GM21423 (cell line): ENCODE data around the gene CRY1.
"Not testable (repeated sequence)": the region's sequence is repeated elsewhere in the genome, so short reads cannot be mapped to it uniquely, and the experiment has no call there.

Source experiments
- ATAC-seq: cut with Tn5 transposase; IDR thresholded peaks from one replicate; pipeline ENCODE4 v1.9.1; 2021; ENCODE audit warnings: mild to moderate bottlenecking, moderate library complexity; ENCODE audit not compliant: unreplicated experiment

The CRY1 gene

DNA sequence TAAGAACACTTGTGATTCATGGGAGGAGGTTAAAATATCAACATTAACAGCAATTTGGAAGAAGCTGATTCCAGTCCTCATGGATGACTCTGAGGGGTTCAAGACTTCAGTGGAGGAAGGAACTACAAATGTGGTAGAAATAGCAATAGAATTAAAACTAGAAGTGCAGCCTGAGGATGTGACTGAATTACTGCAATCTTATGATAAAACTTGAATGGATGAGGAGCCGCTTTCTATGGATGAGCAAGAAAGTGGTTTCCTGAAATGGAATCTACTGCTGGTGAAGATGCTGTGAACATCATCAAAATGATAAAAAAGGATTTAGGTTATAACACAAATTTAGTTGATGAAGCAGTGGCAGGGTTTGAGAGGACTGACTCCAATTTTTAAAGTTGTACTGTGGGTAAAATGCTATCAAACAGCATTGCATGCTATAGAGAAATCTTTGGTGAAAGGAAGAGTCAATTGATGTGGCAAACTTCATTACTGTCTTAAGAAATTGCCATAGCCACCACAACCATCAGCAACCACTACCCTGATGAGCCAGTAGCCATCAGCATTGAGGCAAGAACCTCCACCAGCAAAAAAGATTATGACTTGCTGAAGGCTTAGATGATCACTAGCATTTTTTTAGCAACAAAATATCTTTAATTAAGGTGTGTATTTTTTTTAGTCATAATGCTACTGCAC, 80.5 kb downstream of the CRY1 start:
- no peak for ATAC-seq

DNA sequence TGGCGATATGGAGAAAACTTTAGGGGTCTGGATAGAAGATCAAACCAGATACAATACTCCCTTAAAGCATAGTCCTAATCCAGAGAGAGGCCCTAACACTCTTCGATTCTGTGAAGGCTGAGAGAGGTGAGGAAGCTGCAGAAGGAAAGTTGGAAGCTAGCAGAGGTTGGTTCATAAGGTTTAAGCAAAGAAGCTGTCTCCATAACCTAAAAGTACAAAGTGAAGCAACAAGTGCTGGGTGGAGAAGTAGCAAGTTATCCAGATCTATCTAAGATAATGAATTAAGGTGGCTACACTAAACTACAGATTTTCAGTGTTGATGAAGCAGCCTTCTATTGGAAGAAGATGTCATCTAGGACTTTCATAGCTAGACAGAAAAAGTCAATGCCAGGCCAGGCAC, 81.8 kb downstream of the CRY1 start:
- no peak for ATAC-seq

DNA sequence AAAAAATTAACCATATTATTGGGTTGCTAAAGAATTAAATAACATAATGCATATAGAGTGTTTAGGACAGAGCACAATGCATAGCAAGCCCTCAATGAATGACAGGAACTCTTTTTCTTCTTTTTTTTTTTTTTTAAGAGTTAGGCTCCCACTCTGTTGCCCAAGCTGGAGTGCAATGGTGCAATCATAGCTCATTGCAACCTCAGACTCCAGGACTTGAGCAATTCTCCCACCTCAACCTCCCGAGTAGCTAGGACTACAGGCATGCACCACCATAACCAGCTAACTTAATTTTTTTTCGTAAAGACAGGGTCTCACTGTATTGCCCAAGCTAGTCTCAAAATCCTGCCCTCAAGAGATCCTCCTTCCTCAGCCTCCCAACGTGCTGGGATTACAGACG, 85.9 kb downstream of the CRY1 start:
- ATAC-seq: no peak

DNA sequence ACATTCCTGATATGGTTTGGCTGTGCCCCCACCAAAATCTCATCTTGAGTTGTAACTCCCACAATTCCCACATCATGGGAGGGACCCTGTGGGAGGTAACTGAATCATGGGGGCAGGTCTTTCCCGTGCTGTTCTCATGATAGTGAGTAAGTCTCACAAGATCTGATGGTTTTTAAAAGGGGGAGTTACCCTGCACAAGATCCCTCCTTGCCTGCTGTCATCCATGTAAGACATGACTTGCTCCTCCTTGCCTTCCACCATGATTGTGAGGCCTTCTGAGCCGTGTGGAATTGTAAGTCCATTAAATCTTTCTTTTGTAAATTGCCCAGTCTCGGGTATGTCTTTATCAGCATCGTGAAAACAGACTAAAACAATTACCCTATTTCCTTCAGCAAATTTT, 90.7 kb downstream of the CRY1 start:
- ATAC-seq: not testable (repeated sequence)

DNA sequence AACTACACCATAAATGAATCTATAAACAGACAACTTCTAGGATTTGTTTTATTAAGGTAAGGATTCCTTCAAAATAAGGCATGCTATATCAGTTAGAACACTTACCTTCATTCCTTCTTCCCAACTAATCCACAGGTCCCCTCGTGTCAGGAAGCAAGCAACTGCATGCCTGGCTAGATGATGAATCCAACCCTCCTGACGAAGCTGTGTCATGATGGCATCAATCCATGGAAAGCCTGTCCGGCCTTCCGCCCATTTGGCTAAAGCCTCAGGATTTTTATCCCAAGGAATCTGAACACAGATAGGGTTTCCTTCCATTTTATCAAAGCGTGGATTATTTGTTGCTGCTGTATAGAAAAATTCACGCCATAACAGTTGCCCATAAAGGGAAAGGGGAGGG, 93.9 kb downstream of the CRY1 start:
- no peak for ATAC-seq

DNA sequence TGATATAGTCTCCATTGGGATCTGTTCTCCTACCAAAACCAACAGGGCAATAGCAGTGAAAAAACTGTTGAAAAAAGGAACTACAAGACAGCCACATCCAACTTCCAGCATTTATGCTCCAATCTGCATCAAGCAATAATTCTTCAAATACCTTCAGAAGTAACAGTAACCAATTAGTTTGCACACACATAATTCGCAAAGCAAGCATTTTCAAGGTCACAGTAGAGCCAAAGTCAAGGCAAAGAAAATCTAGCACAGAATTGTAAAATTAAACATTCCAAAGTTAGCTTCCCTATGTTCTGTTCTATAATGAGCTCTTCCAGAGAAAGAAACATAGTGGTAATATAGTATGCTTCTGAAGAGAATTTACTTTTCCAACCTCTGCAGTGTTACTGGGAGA, 95.4 kb downstream of the CRY1 start:
- ATAC-seq: no peak

DNA sequence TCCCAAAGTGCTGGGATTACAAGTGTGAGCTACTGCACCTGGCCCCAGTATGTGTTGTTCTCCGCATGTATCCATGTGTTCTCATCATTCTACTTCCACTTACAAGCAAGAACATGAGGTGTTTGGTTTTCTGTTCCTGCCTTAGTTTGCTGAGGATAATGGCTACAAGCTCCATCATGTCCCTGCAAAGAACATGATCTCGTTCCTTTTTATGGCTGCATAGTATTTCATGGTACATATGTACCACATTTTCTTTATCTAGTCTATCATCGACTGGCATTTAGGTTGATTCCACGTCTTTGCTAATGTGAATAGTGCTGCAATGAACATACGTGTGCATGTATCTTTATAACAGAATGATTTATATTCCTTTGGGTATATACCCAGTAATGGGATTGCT, 97.2 kb downstream of the CRY1 start:
- not testable (repeated sequence) for ATAC-seq

DNA sequence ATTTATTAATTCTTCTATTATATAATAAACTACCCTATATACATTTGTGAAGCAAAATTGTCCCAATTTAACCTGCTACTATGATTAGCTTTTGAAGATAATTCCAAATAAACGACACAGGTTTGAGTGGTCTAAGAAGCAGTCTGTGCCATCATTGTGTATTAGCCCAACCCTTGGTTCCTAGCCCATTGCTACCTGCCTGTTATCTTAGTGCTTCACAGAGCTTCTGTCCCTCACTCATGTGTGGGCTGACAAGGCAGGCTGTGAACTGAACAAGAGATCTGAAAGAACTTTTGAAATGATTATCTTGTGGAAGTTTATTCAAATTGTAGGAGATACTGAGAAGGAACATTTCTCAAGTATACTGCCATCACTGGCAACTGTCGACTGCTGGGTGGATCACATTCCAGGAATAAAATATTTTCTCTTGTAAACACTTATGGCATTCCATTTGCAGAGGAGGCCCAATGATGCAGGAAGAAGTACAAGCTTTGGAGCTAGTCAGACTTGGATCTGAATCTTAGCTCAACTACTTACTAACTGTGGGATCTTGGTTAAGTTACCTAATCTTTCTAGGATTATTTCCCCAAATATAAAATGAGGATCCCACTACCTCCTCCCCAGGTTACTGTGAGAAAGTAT, 98.6 kb downstream of the CRY1 start:
- no peak for ATAC-seq

DNA sequence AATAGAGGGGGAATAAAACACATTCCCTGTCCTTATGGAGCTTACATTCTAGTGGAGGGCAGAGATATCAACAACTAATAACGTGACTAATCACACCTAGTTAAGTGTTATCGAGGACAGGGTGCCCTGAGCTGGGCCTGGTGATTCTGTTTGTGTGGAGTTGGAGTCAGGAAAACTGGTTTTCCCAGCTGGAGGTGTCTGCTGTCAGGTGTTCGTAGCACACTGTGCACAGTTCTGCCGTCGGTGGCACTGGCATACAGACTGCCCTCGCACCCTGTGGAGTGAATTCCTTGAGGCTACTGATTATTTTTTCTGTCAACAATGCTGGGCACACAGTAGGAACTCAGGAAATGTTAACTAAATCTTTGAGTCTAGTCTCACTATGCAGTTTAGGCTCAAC, 105.5 kb downstream of the CRY1 start:
- no peak for ATAC-seq

DNA sequence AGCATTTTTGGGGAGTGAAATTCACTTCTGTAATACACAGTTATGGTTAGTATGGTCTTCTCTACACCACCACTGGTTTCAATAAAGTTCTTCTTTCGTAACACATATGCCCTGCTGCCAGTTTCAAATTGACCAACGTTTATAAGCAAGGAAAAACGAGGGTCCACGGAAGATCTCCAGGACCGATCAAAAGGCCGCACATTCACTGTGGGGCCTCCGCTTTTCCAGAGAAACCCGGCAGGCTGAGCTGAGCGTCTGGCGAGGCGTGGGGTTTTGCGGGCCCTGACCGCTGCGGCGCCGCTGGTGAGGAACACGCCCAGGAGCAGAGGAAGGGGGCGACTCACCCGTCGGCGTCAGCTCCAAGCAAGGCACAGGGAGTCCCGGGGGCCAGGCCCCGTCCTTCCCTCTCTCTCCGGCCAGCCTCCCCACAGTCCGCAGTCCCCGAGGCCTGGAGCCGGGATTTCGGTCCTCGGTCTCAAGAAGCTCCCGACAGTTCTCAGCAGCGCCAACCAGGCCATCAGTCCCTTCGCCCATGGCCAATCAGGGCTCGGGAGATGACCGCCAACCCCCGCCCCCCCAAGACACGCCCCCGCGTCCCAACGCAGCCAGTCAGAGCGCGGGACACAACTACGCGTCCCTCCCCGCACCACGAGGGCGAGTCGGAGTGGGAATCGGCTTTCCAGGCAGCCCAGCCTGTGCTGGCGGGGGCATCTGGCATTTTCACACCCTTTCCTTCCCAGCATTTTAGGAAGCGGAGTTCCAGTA, 106.5 kb downstream of the CRY1 start, which contains the start of gene MTERF2:
TSS of gene MTERF2 (minus strand) at position 522 of the 765 bp plus-strand sequence. CDS start 8,432 bp downstream, outside the sequence.
- ATAC-seq: peak; percentile 93

DNA sequence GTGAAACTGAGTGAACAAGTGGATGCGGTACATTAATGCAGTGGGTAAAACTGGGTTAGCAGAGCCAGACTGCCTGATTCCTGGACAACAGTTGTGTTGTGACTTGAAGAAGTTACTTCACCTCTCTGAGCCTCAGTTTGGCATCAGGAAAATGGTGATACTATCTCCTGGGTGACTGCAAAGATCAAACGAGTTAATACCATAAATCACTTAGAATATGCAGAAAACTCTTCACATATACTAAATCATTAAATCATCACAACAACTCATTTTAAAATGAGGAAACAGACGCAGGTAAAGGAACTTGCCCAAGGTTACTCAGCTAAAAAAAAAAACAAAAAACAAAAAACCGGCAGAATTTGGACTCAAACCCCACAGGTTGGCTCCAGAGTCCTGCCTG, 107.2 kb downstream of the CRY1 start:
- ATAC-seq: no peak

DNA sequence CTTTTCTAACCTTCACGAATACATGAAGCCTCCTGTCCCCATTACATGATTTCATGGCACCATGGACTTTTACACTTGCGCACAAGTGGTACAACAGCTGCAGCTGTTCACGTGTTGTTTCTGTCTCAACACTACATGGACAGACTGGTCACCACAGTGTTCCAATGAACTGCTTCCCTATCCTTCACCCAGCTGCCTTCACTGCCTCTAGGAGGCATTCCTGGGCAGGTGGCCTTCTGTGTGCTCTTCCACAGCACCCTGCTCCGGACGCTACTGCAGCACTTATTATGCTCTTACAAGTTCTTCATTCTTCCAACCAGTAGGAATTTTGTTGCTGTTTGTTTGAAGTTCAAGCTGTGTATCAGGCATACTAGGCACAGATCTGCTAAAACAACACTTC, 107.9 kb downstream of the CRY1 start:
- no peak for ATAC-seq

DNA sequence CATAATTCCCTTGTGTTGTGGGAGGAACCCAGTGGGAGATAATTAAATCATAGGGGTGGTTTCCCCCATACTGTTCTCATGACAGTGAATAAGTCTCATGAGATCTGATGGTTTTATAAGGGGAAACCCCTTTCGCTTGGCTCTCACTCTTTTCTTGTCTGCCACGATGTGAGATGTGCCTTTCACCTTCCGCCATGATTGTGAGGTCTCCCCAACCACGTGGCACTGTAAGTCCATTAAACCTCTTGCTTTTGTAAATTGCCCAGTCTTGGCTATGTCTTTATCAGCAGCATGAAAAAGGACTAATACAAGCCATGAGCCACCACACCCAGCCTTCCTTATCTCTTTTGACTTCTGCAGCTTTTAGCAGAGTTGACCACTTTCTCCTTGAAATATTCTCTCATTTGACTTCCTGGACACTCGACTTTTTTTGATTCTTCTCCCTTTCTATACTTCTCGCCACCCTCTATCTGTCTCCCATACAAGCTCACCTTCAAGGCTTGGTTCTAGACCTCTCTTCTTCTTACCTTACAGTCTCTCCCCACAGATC, 108.7 kb downstream of the CRY1 start:
- no peak for ATAC-seq

DNA sequence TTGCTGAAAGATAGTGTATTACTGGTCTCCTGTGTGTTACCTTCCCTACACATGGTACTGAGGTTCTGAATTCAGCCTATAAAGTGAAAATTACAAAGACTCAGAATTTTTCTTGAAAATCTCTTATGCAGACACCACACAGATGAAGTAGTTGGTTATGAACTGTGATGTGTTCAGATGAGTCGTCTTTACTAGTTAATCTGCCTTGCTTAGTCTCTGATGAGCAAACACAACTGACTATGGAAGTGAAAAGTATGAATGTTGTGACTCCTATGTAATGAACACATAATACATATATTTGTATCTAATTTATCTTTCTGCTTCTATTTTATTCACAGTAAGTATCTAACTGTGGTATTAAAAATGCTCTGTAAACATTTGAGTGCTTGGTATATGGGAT, 111.1 kb downstream of the CRY1 start:
- ATAC-seq: no peak

DNA sequence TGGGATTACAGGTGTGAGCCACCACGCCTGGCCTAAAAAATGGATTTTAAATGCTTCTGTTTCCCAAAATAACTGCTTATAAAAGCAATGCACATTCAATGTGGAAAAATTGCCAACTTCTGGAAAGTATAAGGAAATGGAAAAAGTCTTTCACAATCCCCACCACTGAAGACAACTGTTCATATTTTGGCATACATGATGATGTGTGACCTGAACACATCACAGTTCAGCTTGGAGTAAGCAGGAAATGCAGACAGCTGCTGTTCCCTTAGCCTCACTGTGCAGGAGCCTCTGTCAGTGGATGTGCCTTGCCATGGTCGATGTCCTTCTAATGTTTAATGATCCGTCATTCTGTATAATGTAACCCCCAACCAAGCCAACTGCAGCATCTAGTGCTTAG, 111.6 kb downstream of the CRY1 start:
- ATAC-seq: no peak

DNA sequence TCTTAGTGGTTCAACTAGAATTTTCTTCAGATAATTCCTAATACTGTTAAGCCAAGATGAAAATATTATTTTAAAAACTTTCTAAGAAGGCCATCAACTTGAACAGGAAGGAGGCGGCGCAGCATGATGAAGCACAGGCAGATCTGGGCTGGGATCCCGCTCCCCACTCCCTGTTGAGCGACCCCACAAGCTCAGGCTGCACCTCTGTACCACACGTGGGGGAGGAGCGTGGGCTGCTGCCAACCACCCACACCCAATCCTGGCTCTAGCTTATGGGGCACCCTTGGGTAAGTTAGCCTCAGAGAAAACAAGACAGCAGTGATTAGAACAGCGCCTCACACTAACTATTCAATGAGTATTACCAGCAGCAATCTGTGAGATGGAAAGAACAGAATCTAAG, 112.4 kb downstream of the CRY1 start:
- no peak for ATAC-seq

DNA sequence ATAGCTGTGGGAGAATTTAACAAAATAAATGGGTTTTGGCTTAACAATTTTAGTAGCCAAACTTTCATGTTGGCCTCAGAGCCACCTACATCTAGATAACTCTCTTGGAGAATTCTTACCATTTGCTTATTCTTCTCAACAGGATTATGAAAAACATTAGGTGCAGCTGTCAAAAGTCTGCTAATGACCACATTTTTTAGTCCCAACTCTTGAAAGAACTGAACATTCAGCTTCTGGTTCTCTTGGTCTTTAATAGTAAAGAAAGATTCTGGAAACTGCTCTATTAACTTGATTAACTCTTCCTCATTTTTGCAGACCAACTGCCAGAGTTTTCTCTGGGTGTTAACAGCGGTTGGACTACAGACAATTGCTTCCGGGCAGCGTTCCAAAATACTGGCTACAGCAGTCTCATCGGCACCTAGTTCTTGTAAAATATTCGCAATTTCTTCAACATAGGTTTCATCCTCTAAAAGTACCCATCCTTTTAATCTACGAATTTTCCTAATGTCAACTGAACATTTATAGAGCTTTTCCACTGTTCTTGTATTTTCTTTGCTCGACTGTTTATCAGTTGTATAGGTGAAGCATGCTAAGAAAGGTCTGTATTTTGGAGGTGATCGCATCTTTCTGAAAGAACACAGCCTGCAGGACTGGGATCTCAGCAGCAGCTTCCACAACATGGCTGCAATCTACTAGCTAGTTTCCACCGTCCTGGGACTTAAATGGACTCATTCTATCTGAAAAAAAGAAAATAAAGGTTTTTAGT, 115.1 kb downstream of the CRY1 start:
- no peak for ATAC-seq

DNA sequence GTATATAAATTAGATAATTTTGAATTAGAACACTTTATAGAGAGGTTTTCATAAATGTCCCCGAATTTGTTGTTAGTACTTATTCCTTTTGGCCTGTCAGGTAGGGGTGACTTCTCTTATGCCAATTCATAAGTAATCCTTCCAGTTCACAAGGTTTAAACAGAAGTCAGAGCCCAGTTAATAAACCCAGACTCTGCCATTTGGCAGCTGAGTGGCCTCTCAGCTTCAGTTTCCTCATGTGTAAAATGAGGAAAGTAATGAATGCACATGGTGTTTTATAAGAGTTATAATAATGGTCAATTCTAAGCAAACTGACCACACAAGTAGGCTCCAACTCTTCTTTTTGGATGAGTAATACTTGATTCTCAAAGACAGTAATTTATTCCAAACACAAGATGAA, 116.7 kb downstream of the CRY1 start:
- ATAC-seq: no peak

DNA sequence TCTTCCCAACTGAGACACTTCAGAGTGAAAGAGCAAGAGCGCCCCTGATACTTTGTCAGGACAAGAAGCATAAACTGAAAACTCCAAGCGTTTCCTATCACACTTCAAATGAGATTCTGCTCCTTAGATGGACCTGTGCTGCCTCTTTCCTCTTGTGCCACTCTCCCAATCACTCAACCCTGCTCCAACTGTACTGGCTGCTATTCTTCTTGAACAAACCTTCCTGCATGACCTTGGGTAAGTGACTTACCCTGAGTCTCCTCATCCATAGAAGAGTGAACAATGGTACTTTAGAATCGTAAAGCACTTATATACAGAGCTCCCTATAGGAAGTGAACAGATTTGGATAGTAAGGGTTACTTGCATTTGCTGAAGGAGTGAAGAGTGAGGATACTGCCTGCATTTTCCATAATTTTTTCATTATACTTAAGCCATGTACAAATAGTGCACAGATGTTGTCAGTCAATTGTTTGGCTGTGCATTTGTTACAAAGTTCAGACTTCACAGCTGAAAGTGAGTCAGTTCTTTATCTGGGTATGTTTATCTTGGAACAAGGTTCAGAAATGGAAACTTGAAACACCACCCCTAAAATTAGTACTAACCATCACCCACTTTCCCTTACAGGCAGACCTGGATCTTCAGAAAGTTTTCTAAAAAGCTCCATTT, 117.2 kb downstream of the CRY1 start:
- no peak for ATAC-seq

DNA sequence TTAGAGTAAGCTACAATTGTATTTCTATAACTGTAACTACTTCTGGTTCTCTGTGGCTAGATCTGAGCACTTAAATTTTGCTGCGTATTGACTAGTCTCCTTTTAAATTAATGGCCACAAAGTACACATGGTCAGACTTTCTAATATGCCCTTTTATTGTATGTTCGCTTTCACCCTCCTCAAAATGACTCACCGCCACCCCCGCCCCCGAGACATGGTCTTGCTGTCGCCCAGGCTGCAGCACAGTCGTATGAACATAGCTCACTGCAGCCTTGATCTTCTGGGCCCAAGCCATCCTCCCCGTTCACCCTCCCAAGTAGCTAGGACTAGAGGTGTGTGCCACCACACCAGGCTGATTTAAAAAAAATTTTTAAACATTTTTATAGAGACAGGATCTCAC, 118.3 kb downstream of the CRY1 start:
- no peak for ATAC-seq
